MV-4-11 (cell line): ENCODE data around the gene GAN.

Source experiments
- DNase-seq: peaks from one replicate; lab custom pipeline; 2025; lab: John Stamatoyannopoulos, UW

The GAN gene

DNA sequence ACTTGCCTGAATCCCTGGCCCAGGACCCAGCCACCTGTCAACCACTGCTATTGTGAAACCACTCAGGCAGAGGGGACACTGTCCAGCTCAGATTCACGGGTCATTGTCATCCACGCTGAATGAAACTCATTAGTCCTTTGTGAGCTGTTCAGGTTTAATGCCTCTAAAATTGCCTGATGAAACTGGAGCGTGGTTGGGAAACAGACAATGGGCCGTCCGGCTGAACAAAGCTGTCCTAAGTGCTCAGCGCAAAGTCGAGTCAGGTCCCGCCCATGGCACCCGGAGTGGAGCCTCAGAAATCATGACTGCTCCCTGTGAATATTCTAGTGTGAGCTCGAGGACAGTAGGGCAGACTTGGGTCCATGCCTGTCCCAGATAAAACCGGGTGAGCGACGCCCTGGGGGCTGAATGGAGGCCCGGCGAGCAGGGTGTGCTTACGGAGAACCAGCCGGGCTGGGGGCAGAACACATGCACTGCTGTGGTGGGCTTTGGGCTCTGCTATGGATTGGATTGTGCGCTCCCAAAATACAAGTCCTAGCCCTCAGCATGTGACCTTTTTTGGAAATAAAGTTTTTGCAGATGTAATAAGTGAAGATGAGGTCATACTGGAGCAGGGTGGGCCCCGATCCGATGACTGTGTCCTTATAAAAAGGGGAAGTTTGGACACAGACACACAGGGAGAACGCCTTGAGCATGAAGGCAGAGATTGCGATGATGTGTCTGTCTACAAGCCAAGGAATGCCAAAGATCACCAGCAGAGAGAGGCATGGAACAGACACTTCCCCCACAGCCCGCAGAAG lies 117.0 kb downstream of the GAN start:
- DNase-seq: peak; percentile 84

DNA sequence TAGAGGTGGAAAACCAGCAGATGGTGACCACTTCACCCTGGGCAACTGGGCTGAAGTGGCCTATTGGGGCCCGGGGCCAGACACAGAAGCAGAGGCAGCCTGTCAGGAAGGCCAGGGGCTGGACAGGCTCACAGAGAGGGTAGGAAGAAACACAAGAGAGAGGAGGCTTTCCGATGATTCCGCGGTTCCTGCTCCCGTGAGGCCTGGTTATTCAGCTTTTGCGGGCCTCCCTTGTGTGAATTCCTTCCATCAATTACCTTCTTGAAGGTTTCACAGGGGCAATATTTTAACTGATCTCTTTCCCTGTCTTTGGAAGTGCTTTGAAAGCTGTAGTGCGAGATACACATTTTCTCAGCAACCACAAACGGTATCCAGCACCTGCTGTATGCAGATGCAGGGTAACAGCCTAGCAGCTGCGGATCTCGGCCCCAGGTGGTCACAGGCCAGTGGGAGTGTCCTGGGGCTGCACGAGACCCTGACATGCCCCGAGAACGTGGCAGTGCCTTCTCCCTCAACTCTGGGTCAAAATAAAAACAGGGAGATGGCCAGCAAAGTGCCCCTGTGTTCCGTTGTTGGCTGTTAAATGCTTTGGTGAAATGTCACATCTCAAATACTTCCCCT lies 118.3 kb downstream of the GAN start:
- DNase-seq: peak; percentile 49

DNA sequence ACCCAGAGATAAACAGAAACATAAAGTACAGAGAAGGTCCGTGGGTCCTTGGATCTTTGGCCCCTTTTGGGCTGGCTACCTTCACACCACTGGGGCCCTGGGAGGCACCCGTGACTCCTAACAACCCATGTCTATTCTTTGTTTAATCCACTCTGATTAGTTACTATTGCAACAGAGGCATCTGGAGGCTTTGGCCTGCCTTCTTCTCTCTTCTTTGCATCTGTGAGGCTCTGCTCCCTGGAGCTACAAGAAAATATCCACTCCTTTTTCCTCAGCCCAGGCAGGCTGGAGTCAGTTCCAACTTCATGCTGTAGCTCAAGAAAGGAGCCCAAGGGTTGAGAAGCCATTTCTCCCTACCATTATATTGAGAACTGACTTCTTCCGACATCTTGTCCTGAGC lies 120.3 kb downstream of the GAN start:
- DNase-seq: peak; percentile 15

DNA sequence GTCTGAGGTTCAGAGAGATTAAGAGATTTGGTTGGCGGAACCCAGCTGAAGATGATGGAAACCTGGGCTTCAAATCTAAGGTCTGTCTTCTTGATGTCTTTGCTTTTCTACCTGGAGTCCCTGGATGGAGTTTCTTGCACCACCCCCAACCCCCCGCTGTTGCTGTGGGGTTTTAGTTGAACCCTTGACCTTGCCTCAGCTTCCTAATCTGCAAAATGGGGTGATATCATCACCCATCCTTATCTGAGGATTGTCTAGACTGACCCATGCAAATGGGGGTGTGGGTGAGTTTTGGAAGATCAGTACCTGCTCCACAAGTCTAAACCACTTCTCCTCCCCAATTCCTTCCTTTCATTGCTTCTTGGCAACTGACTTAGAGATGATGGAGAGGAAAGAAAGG lies 120.8 kb downstream of the GAN start:
- no peak for DNase-seq

DNA sequence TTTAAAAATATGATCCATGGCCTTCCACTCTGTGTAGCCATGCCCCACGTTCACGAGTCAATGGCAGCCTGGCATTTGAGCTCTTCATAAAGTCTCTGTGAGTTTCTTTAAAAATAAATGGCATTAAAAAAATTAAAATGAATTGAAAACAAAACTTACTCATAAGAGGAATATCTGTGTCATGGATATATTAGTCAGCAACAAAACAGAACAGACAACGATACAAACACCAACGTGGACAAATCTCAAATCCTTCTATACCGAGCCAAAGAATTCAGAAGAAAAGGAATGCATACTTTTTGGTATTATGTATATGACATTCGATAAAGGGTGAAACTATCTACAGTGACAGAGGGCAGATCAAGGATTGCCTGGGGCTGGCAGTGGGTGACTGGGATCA lies 121.6 kb downstream of the GAN start:
- DNase-seq: no peak

DNA sequence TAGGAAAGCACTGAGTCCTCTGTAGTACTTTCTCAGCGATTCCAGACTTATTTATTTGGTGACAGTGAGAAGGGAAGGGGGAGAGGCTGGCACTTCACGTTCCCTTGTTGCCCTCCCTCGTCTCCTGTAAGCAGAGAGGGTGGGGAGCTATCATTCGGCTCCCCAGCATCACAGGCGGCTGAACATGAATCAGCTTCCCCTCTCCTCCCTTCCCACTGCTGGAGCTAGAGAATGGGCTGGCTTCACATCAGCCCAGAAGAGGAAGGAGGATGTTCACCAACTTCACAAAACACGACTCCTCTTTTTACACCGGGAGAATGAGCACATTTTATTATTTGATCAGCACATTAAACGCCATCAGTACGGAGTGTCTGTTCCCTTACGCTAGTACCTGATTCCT lies 123.1 kb downstream of the GAN start:
- peak; percentile 58 for DNase-seq
